GM19455 (cell line): ENCODE results near the gene TOR3A.

Source experiments
- ATAC-seq: cut with Tn5 transposase; IDR thresholded peaks from one replicate; pipeline ENCODE4 v1.9.1; 2021; ENCODE audit not compliant: unreplicated experiment

The TOR3A gene

GRCh38 chr1:179066471-179066870, 15.4 kb upstream of the TOR3A start:
- ATAC-seq: no peak

- no peak for ATAC-seq
Observed at GRCh38 chr1:179077396-179077795, 4.5 kb upstream of the TOR3A start.

- ATAC-seq: no peak
Observed at GRCh38 chr1:179079113-179079761, 2.6 kb upstream of the TOR3A start.

GRCh38 chr1:179080866-179081686, 794 bp upstream of the TOR3A start:
- peak; percentile 22 for ATAC-seq

- peak; percentile 25 for ATAC-seq
Observed at GRCh38 chr1:179082333-179082998, 596 bp downstream of the TOR3A start.

GRCh38 chr1:179082999-179083335, 1.1 kb downstream of the TOR3A start:
- ATAC-seq: no peak

GRCh38 chr1:179083533-179083932, 1.7 kb downstream of the TOR3A start:
- ATAC-seq: no peak

GRCh38 chr1:179087665-179088064, 5.8 kb downstream of the TOR3A start:
- no peak for ATAC-seq

GRCh38 chr1:179089827-179090482, 8.1 kb downstream of the TOR3A start:
- ATAC-seq: no peak

- no peak for ATAC-seq
Observed at GRCh38 chr1:179090522-179090921, 8.7 kb downstream of the TOR3A start.

GRCh38 chr1:179090923-179091322, 9.1 kb downstream of the TOR3A start:
- ATAC-seq: no peak

- no peak for ATAC-seq
Observed at GRCh38 chr1:179091691-179092165, 9.9 kb downstream of the TOR3A start.

- ATAC-seq: no peak
Observed at GRCh38 chr1:179092896-179093461, 11.1 kb downstream of the TOR3A start.

GRCh38 chr1:179094818-179095217, 12.9 kb downstream of the TOR3A start:
- no peak for ATAC-seq

GRCh38 chr1:179095377-179095776, 13.5 kb downstream of the TOR3A start:
- no peak for ATAC-seq

GRCh38 chr1:179095924-179096323, 14.1 kb downstream of the TOR3A start:
- no peak for ATAC-seq

GRCh38 chr1:179099891-179100290, 18.0 kb downstream of the TOR3A start:
- no peak for ATAC-seq

GRCh38 chr1:179101566-179101965, 19.7 kb downstream of the TOR3A start:
- no peak for ATAC-seq

- no peak for ATAC-seq
Observed at GRCh38 chr1:179103999-179104398, 22.1 kb downstream of the TOR3A start.

- ATAC-seq: no peak
Observed at GRCh38 chr1:179104611-179105250, 22.9 kb downstream of the TOR3A start.

- no peak for ATAC-seq
Observed at GRCh38 chr1:179105393-179105792, 23.5 kb downstream of the TOR3A start.
